GM10266 (cell line): ENCODE results near the gene GTF2IRD1.
A peak's percentile ranks its signal among the peaks of the same experiment; 100 is the strongest.

Experiments used
- DNase-seq: peaks from one replicate; pipeline ENCODE4 v3.0.0; 2012; ENCODE audit errors: extremely low spot score
- CTCF ChIP-seq: IDR thresholded peaks from 2 replicates; pipeline ENCODE4 v1.5.1; 2012; ENCODE audit warnings: mild to moderate bottlenecking, low read depth; ENCODE audit not compliant: control insufficient read depth, insufficient read depth; ENCODE audit errors: missing control alignments

Gene GTF2IRD1

GRCh38 chr7:74612015-74612829 is 158.5 kb downstream of the GTF2IRD1 start:
- DNase-seq = no peak
- no peak for TF ChIP-seq CTCF

- no peak for DNase-seq
- peak; percentile 40 for TF ChIP-seq CTCF
Measured at GRCh38 chr7:74615933-74616780, 162.5 kb downstream of the GTF2IRD1 start.

- TF ChIP-seq CTCF = no peak
- DNase-seq = peak; percentile 40
Measured at GRCh38 chr7:74617180-74617744, 163.6 kb downstream of the GTF2IRD1 start.

GRCh38 chr7:74619235-74619860 is 165.6 kb downstream of the GTF2IRD1 start:
- TF ChIP-seq CTCF = no peak
- no peak for DNase-seq

GRCh38 chr7:74622228-74622749 is 168.6 kb downstream of the GTF2IRD1 start:
- no peak for DNase-seq
- TF ChIP-seq CTCF = no peak

- no peak for TF ChIP-seq CTCF
- DNase-seq = no peak
Measured at GRCh38 chr7:74623135-74623534, 169.4 kb downstream of the GTF2IRD1 start.
